ENCODE results near the gene IRF2BPL. TPM values are rescaled to one million over a fixed set of nuclear protein-coding genes. Genes with fewer than 3 reads are reported as not detected.

Gene IRF2BPL
- polyA plus RNA-seq, 2 donors = 3.5 to 9.5 TPM

- WGBS, 2 donors = 84 to 90% methylated on average over 3 of the region's 3 CpGs
- Histone ChIP-seq H3K4me1 (ENCODE audit: control insufficient read depth in 2 of 2, insufficient read depth in 2 of 2, low read length in 1 of 2) (peaks cover 3 to 12% of the 10 kb centered on the region in 2 donors), H3K9me3 (ENCODE audit: control insufficient read depth in 2 of 2, insufficient read depth in 1 of 2, low read depth in 1 of 2, low read length in 1 of 2) (peaks cover 0 to 3% of the 10 kb centered on the region in 2 donors), H3K27me3 (ENCODE audit: control insufficient read depth in 1 of 2, insufficient read depth in 2 of 2, low read length in 2 of 2) (no peaks in the 10 kb centered on the region), H3K36me3 (ENCODE audit: control insufficient read depth in 2 of 2, insufficient read depth in 2 of 2, low read length in 1 of 2) (no peaks in the 10 kb centered on the region), H3K4me3 (ENCODE audit: low read depth in 1 of 2, low read length in 2 of 2) (no peak overlapping the region), H3K27ac (ENCODE audit: low read depth in 2 of 2, low read length in 1 of 2) (no peak overlapping the region)
These were observed 27.5 kb upstream of the IRF2BPL start for GRCh38 chr14:77055981-77056380.

GRCh38 chr14:77055306-77055705 lies 26.8 kb upstream of the IRF2BPL start:
- no peaks in the 10 kb centered on the region for H3K36me3 ChIP-seq (ENCODE audit: control insufficient read depth in 2 of 2, insufficient read depth in 2 of 2, low read length in 1 of 2)
- H3K4me1 ChIP-seq (ENCODE audit: control insufficient read depth in 2 of 2, insufficient read depth in 2 of 2, low read length in 1 of 2) = peaks cover 3 to 12% of the 10 kb centered on the region in 2 donors
- H3K27me3 ChIP-seq (ENCODE audit: control insufficient read depth in 1 of 2, insufficient read depth in 2 of 2, low read length in 2 of 2) = no peaks in the 10 kb centered on the region
- H3K27ac ChIP-seq (ENCODE audit: low read depth in 2 of 2, low read length in 1 of 2) = no peak overlapping the region
- H3K4me3 ChIP-seq (ENCODE audit: low read depth in 1 of 2, low read length in 2 of 2) = no peak overlapping the region
- 66 to 67% methylated on average over 5 of the region's 5 CpGs for WGBS, 2 donors
- H3K9me3 ChIP-seq (ENCODE audit: control insufficient read depth in 2 of 2, insufficient read depth in 1 of 2, low read depth in 1 of 2, low read length in 1 of 2) = peaks cover 0 to 3% of the 10 kb centered on the region in 2 donors

GRCh38 chr14:77053046-77053841 lies 24.7 kb upstream of the IRF2BPL start:
- H3K9me3 ChIP-seq (ENCODE audit: control insufficient read depth in 2 of 2, insufficient read depth in 1 of 2, low read depth in 1 of 2, low read length in 1 of 2) = peaks cover 0 to 3% of the 10 kb centered on the region in 2 donors
- peak overlapping the region in 1 of 2 donors; percentile 66 for H3K27ac ChIP-seq (ENCODE audit: low read depth in 2 of 2, low read length in 1 of 2)
- H3K4me3 ChIP-seq (ENCODE audit: low read depth in 1 of 2, low read length in 2 of 2) = no peak overlapping the region
- H3K27me3 ChIP-seq (ENCODE audit: control insufficient read depth in 1 of 2, insufficient read depth in 2 of 2, low read length in 2 of 2) = no peaks in the 10 kb centered on the region
- no peaks in the 10 kb centered on the region for H3K36me3 ChIP-seq (ENCODE audit: control insufficient read depth in 2 of 2, insufficient read depth in 2 of 2, low read length in 1 of 2)
- peaks cover 3 to 12% of the 10 kb centered on the region in 2 donors for H3K4me1 ChIP-seq (ENCODE audit: control insufficient read depth in 2 of 2, insufficient read depth in 2 of 2, low read length in 1 of 2)
- 41% methylated on average over 21 of the region's 21 CpGs for WGBS, 2 donors

- no peaks in the 10 kb centered on the region for H3K36me3 ChIP-seq (ENCODE audit: control insufficient read depth in 2 of 2, insufficient read depth in 2 of 2, low read length in 1 of 2)
- peaks cover 3 to 12% of the 10 kb centered on the region in 2 donors for H3K4me1 ChIP-seq (ENCODE audit: control insufficient read depth in 2 of 2, insufficient read depth in 2 of 2, low read length in 1 of 2)
- 57 to 66% methylated on average over 8 of the region's 8 CpGs for WGBS, 2 donors
- no peak overlapping the region for H3K4me3 ChIP-seq (ENCODE audit: low read depth in 1 of 2, low read length in 2 of 2)
- peaks cover 0 to 3% of the 10 kb centered on the region in 2 donors for H3K9me3 ChIP-seq (ENCODE audit: control insufficient read depth in 2 of 2, insufficient read depth in 1 of 2, low read depth in 1 of 2, low read length in 1 of 2)
- H3K27ac ChIP-seq (ENCODE audit: low read depth in 2 of 2, low read length in 1 of 2) = peak overlapping the region; percentile 37 to 66
- no peaks in the 10 kb centered on the region for H3K27me3 ChIP-seq (ENCODE audit: control insufficient read depth in 1 of 2, insufficient read depth in 2 of 2, low read length in 2 of 2)
These were observed 24.0 kb upstream of the IRF2BPL start for GRCh38 chr14:77052281-77053044.

GRCh38 chr14:77051116-77051515 lies 22.6 kb upstream of the IRF2BPL start:
- WGBS, 2 donors = 31 to 42% methylated on average over 11 of the region's 11 CpGs

GRCh38 chr14:77046721-77047120 lies 18.2 kb upstream of the IRF2BPL start:
- Histone ChIP-seq H3K4me3 (ENCODE audit: low read depth in 1 of 2, low read length in 2 of 2) (no peak overlapping the region), H3K9me3 (ENCODE audit: control insufficient read depth in 2 of 2, insufficient read depth in 1 of 2, low read depth in 1 of 2, low read length in 1 of 2) (no peaks in the 10 kb centered on the region), H3K36me3 (ENCODE audit: control insufficient read depth in 2 of 2, insufficient read depth in 2 of 2, low read length in 1 of 2) (no peaks in the 10 kb centered on the region), H3K27me3 (ENCODE audit: control insufficient read depth in 1 of 2, insufficient read depth in 2 of 2, low read length in 2 of 2) (no peaks in the 10 kb centered on the region), H3K4me1 (ENCODE audit: control insufficient read depth in 2 of 2, insufficient read depth in 2 of 2, low read length in 1 of 2) (peaks cover 3 to 18% of the 10 kb centered on the region in 2 donors), H3K27ac (ENCODE audit: low read depth in 2 of 2, low read length in 1 of 2) (no peak overlapping the region)
- WGBS, 2 donors = 49 to 50% methylated on average over 3 of the region's 3 CpGs

More at GRCh38 chr14:77051116-77051515, 22.6 kb upstream of the IRF2BPL start:
- H3K9me3 ChIP-seq (ENCODE audit: control insufficient read depth in 2 of 2, insufficient read depth in 1 of 2, low read depth in 1 of 2, low read length in 1 of 2) = peaks cover 0 to 3% of the 10 kb centered on the region in 2 donors
- peak overlapping the region; percentile 63 to 65 for H3K27ac ChIP-seq (ENCODE audit: low read depth in 2 of 2, low read length in 1 of 2)
- no peaks in the 10 kb centered on the region for H3K27me3 ChIP-seq (ENCODE audit: control insufficient read depth in 1 of 2, insufficient read depth in 2 of 2, low read length in 2 of 2)
- no peaks in the 10 kb centered on the region for H3K36me3 ChIP-seq (ENCODE audit: control insufficient read depth in 2 of 2, insufficient read depth in 2 of 2, low read length in 1 of 2)
- H3K4me3 ChIP-seq (ENCODE audit: low read depth in 1 of 2, low read length in 2 of 2) = no peak overlapping the region
- H3K4me1 ChIP-seq (ENCODE audit: control insufficient read depth in 2 of 2, insufficient read depth in 2 of 2, low read length in 1 of 2) = peaks cover 3 to 14% of the 10 kb centered on the region in 2 donors

GRCh38 chr14:77045238-77046162 lies 17.0 kb upstream of the IRF2BPL start:
- H3K4me1 ChIP-seq (ENCODE audit: control insufficient read depth in 2 of 2, insufficient read depth in 2 of 2, low read length in 1 of 2) = peaks cover 0 to 17% of the 10 kb centered on the region in 2 donors
- no peaks in the 10 kb centered on the region for H3K9me3 ChIP-seq (ENCODE audit: control insufficient read depth in 2 of 2, insufficient read depth in 1 of 2, low read depth in 1 of 2, low read length in 1 of 2)
- WGBS, 2 donors = 30 to 35% methylated on average over 9 of the region's 9 CpGs
- peak overlapping the region; percentile 62 to 75 for H3K27ac ChIP-seq (ENCODE audit: low read depth in 2 of 2, low read length in 1 of 2)
- no peak overlapping the region for H3K4me3 ChIP-seq (ENCODE audit: low read depth in 1 of 2, low read length in 2 of 2)
- no peaks in the 10 kb centered on the region for H3K27me3 ChIP-seq (ENCODE audit: control insufficient read depth in 1 of 2, insufficient read depth in 2 of 2, low read length in 2 of 2)
- no peaks in the 10 kb centered on the region for H3K36me3 ChIP-seq (ENCODE audit: control insufficient read depth in 2 of 2, insufficient read depth in 2 of 2, low read length in 1 of 2)

GRCh38 chr14:77044783-77045237 lies 16.3 kb upstream of the IRF2BPL start:
- no peak overlapping the region for H3K4me3 ChIP-seq (ENCODE audit: low read depth in 1 of 2, low read length in 2 of 2)
- peaks cover 0 to 17% of the 10 kb centered on the region in 2 donors for H3K4me1 ChIP-seq (ENCODE audit: control insufficient read depth in 2 of 2, insufficient read depth in 2 of 2, low read length in 1 of 2)
- H3K27ac ChIP-seq (ENCODE audit: low read depth in 2 of 2, low read length in 1 of 2) = peak overlapping the region; percentile 62 to 82

GRCh38 chr14:77043984-77044485 lies 15.5 kb upstream of the IRF2BPL start:
- Histone ChIP-seq H3K27ac (ENCODE audit: low read depth in 2 of 2, low read length in 1 of 2) (peak overlapping the region; percentile 85 to 90), H3K4me3 (ENCODE audit: low read depth in 1 of 2, low read length in 2 of 2) (no peak overlapping the region)
- WGBS, 2 donors = 73 to 75% methylated on average over 8 of the region's 8 CpGs

More at GRCh38 chr14:77044783-77045237, 16.3 kb upstream of the IRF2BPL start:
- Histone ChIP-seq H3K27me3 (ENCODE audit: control insufficient read depth in 1 of 2, insufficient read depth in 2 of 2, low read length in 2 of 2) (no peaks in the 10 kb centered on the region), H3K36me3 (ENCODE audit: control insufficient read depth in 2 of 2, insufficient read depth in 2 of 2, low read length in 1 of 2) (no peaks in the 10 kb centered on the region), H3K9me3 (ENCODE audit: control insufficient read depth in 2 of 2, insufficient read depth in 1 of 2, low read depth in 1 of 2, low read length in 1 of 2) (no peaks in the 10 kb centered on the region)
- 18 to 27% methylated on average over 2 of the region's 2 CpGs for WGBS, 2 donors

More at GRCh38 chr14:77043984-77044485, 15.5 kb upstream of the IRF2BPL start:
- Histone ChIP-seq H3K9me3 (ENCODE audit: control insufficient read depth in 2 of 2, insufficient read depth in 1 of 2, low read depth in 1 of 2, low read length in 1 of 2) (no peaks in the 10 kb centered on the region), H3K27me3 (ENCODE audit: control insufficient read depth in 1 of 2, insufficient read depth in 2 of 2, low read length in 2 of 2) (no peaks in the 10 kb centered on the region), H3K36me3 (ENCODE audit: control insufficient read depth in 2 of 2, insufficient read depth in 2 of 2, low read length in 1 of 2) (no peaks in the 10 kb centered on the region), H3K4me1 (ENCODE audit: control insufficient read depth in 2 of 2, insufficient read depth in 2 of 2, low read length in 1 of 2) (peaks cover 0 to 17% of the 10 kb centered on the region in 2 donors)
